CD4-positive, alpha-beta T cell treated with Interleukin-4 for 4 hours (primary cell): ENCODE data around the gene ALK.

Experiments used
- DNase-seq: peaks from one replicate; pipeline ENCODE4 v3.0.0-alpha.2; 2020

The ALK gene

DNA sequence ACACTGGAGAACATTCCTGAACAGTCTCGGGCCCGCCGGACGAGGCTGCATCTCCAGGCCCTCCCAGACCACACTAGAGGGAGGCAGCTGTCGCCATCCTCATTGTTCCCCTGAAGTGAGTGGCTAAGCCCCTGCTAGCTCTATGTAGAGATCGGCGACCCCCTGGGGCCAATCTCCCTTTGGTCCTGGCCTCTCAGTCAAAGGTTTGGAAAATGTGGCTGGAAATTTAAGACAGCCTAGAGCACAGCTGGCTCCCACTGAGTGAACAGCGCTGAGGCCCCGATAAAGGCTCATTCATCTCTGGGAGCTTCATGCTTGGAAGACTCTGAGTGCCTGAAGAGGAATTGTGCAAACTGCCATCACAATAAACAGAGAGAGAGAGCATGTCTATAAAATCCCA is 445.9 kb downstream of the ALK start:
- no peak for DNase-seq

DNA sequence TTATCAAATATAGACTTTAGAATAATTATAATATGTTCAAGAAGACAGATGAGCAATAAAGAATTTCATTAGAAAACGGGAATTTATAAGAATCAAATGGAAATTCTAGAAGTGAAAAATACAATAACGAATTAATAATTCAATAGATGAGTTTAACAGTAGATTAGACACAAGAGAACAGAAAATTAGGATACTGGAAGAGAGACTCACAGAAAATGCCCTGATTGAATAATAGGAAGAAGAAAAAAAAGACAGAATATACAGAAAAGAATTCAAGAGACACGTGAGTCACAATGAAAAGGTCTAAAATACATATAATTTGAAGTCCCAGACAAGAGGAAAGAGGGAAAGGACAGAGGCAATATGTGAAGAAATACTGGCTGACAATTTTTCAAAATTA is 451.4 kb downstream of the ALK start:
- no peak for DNase-seq

DNA sequence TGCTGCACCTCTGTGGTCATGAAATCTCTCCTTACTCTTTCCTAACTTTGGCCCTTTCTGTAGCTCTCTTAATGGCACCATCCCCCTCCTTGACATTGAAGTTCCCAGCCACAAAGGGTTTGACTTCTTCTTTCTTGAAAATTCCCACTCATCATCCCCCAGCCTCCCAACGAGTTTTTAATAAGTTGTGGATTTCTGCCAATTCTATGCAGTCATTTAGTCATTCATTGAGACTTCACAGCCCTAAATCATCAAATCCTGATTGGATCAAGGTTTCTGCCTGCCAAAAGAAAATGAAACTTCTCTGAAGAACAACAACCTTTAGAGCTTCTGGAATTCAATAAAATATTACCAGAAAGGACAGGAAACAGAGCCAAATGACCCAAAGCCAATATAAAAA is 451.9 kb downstream of the ALK start:
- no peak for DNase-seq

DNA sequence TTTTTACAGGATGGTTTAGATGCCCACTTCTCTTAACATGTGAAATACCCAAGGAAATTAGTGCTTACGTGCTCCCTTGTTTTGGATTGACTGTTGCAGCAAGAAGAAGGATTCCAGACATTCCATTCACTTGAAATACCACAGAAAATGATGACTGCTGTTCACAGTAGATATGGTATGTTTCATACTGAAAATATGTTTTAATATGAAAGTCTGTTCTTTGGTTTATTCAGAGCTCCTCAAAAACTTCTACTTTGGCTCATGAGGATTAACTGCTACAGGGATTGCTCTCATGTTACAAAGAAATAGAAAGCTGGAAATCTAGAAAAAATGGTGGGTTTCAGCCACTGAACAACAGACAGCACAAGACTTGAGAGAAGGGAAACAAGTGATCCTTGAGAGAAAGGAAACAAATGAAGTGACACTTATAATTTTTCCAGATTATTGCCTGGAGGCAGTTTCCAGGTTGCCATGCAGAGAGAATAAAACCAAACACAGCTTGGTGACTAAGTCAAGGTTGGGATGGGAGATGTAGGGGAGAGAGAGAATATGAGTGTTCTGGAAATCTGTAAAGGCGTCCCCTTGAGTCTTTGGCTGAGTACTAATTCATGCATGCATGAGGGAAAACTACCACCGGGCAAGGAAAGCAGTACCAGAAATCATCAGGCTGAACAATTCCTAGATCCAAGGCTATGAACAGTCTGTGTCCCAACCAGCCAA is 458.0 kb downstream of the ALK start:
- DNase-seq, result no peak

DNA sequence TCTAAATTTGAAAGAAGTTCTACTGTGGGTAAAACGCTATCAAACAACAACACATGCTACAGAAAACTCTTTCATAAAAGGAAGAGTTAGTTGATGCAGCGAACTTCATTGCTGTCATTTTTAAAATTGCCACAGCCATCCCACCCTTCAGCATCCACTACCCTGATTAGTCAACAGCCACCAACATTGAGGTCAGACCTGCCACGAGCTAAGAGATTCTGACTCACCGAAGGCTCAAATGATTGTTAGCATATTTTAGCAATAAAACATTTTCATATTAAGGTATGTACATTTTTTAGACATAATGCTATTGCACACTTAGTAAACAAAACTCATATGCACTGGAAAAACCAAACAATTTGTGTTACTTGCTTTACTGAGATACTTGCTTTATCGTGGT is 459.1 kb downstream of the ALK start:
- DNase-seq, result no peak

DNA sequence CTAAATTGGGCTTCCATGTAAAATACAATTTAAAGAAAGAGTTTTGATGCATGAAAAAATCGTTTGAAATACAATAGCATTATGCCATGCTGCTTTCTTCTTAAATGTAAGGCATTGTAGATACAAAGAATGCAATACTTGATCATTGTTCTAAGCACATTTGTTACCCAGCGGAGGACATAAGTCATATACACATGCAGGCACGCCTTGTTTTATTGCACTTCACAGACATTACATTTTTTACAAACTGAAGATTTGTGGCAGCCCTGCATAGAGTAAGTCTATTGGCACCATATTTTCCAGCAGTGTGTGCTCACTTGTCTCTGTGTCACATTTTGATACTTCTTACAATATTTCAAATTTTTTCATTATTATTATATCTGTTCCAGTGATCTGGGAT is 461.2 kb downstream of the ALK start:
- no peak for DNase-seq

DNA sequence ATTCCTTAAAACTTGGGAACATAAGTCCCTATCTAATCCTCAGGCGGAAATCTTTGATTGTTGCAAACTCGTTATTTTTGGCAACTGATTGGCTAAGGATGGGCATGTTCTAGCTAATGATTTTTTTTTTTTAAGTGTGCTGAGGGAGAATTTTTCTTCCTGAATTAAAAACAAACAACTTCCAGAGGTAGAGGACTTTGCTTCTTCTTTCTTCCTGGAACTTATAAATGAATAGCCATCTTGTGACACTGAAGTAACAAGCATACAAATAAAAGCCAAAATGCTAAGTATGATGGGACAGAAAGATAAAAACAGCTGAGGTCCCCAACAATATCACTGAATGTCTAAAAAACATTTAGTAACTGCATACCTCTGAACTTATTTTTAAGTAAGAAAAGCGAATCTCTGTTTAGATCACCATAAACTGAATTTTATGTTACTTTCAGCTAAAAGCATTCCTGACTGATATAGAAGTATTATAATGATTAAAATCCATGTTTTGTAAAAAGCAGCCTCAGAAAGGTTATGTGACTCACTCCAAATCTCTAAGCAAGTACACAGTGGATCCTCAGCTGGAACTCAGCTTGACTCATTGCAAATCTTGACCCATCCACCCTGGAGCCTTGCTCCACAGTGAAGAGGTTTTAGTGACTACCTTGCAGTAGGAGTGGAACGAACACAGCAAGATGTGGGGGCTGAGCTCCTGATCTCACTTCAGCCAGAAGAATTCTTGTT is 461.8 kb downstream of the ALK start:
- DNase-seq, result no peak

DNA sequence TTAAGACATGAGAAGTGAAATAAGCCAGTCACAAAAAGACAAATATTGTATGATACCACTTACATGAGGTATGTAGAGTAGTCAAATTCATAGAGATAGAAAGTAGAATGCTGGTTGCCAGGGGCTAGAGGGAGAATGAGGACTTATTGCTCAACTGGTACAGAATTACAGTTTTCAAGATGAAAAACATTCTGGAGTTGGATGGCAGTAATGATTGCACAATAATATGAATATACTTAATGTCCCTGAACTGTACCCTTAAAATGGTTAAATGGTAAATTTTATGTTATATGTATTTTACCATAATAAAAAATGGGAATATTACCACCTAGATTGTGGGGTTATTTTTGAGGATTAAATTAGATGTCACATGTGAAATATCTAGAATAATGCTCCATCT is 465.0 kb downstream of the ALK start:
- DNase-seq, result no peak

DNA sequence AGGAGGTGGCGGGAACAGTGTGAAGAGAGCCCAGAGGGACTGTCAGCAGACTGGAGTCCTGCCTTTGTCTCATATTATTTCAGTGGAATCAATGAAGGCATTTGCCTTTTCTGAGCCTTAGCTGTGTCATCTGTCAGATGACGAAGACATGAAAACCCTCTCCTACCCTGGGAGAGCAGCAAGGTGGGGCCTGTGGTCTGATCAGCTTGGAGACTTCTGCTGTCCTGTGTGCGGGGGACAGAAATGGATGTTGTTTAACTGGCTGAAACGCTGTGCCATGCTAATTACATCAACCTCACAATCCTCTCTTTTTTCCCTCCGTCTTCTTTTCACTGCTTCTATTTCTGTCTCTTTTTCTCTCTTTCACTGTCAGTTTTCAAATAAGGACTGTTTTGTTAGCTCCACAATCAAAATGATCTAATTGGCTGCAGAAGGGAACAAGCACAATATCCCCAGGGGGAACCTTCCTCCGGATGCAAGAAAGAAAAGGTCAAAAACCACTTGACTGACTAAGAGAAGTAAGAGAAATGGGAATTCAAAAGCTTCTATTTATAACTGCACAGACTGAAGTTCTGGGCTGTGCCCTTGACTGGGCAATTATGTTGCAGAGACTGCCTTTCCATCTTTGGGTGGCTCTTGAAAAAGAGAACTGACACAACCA is 466.1 kb downstream of the ALK start:
- no peak for DNase-seq

DNA sequence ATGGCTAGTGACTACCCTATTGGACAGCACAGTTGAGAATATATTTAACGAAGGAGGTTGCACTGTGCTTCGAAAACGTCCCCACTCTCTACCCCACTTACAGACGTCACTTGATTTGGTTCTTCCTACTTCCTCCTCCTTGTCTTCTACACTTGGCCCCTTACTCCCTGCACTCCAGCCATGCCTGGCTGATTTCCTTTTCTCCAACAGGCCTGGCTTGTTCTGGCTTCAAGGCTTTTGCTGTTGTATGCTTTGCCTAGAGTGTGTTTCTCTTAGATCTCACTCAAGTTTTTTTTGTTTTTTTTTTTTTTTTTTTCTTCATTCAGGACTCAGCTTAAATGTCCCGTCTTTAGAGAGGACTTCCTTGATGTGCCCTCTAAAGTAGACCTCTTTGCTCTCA is 469.4 kb downstream of the ALK start:
- DNase-seq, result no peak

DNA sequence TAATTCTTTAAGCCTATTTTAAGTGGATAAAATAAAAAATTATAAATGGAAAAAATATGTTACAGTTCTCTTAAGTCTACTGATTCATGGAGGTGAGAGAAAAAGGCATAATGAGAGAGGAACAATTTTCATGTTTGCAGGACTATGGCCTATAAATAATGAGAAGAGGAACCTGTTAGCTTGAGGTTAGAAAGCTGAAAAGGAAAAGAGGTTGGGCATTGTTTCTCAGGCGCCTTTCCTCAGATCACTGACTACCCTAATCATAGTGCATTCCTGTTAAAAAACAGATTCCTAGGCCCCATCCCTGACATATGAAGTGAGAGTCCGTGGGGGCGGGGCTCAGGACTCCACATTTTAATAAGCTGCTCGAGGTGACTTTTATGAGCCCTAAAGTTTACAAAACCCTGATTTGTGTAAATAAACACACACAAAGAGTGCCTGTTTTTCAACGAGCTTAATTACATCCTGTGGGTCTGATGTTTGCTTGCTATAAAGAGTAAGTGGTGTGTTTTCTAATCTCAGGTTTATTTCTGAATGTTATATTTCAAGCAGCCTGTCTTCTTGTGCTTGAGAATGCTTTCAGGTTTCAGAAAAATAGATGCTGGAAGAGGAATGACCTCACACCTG is 470.7 kb downstream of the ALK start:
- DNase-seq, result no peak

DNA sequence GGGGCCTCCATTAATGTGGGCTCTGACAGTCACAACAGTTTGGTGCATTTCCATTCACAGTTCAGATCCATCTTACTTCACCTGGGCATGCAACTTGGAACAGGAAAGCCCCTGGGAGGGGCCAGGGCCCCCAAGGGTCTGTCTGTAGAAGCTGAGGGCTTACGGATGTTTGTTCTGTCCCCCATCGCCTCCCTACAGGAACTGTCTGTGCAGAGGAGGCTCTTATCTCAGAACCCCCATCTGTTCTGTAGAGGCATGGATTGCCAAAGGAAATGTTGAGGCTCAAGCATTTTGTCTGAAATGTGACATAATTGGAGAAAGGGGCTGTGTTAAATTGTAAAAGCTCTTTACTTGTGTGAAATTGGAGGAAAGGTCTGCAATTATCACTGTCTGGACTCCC is 471.9 kb downstream of the ALK start:
- no peak for DNase-seq

DNA sequence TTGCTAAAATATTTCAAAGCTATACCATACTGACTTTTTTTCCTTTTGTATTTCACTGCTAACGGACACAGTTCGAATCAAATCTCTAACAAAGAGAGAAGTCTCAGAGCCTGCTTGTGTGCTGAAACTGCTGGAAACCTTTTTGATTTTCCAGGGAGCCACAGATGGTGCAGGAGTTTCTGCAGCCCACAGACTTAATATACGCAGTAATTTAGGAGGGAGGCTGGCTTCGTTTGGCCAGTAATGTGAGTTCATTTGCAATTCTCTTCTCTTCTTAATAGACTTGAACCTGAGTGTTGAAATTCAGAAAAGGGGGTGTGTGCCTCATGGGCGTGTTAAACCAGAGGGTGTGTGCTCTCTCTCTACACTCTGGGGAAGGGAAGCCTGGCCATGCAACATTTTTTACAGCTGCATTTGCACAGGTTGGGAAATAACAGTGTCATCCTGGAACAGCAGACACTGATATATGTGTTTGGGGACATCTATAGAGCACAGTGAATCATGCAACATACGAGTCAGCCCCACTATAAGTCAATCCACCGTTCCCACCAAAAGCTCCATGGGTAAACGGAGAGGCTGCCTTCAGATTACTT is 473.2 kb downstream of the ALK start:
- no peak for DNase-seq

DNA sequence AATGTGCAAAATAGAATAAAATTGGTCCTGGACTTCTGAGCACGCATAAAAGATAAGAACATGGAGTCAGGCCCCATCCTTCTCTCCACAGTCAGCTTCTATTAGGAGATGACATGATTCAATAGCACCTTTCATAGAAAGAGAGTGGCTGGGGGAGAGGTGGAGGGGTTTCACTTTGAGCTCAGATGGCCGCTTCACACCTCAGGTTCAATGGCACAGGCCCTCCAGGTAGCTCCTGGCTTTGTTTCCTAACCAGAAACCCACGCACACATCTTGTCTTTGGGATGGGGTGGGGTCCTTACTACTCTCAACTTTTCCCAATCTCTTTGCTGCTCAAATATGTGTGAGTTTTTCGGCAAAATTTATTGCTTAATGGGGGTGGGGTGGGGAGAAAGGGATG is 473.9 kb downstream of the ALK start:
- DNase-seq, result no peak

DNA sequence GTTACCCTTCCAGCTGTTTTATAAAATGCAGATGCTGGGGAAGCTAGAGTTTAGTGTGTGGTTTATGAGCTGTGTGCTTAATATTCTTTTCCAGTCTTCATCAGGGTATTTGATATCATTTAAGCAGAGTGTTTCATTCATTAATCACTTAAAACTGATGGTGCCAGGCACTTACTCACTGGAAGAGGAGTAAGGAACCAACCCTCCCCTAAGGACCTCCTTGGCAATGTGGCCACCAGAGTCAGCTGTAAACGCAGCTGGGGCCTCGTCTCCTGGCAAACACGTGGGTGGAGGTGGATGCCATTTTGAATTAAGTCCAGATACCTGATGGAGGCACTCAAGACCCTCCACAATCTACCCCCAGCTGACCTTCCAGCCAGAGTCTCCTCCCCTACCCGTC is 474.5 kb downstream of the ALK start:
- DNase-seq, result no peak

DNA sequence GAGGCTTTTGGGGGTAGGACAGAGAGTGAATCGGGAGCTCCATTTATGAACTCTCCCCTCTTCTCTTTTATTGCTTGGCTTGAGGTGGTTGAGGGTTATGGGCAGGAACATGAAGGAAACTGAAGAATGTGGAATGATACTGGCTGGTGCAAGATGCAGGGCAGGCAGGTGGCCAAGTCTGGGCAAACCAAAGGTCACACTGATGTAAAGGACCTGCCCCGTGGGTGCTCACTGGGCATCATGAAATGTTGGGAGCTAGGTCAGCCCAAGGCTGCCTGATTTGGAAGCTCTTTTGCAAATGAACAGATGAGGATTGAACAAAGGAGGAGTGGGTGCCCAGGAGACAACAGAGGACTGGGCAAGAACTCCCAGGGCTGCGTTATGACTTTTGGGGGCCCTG is 477.2 kb downstream of the ALK start:
- DNase-seq, result no peak

DNA sequence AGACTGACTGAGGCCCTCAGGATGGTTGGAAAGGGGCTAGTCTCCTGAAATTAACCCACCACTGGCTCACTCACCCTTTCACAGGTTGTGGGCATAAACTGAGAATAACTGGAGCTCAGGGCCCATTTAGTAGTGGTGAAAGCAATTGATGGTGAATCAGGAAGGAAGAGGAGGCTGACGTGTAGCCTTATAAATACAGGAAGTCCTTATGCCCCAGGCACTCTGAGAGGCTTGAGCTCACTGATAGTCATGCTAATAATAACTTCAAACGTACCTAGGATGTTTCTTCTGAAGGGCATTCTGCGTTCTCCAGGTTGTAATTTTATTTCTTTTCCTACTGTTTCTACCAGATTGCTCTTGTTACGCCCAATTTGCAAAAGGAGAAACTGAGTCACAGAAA is 477.8 kb downstream of the ALK start:
- DNase-seq, result no peak

DNA sequence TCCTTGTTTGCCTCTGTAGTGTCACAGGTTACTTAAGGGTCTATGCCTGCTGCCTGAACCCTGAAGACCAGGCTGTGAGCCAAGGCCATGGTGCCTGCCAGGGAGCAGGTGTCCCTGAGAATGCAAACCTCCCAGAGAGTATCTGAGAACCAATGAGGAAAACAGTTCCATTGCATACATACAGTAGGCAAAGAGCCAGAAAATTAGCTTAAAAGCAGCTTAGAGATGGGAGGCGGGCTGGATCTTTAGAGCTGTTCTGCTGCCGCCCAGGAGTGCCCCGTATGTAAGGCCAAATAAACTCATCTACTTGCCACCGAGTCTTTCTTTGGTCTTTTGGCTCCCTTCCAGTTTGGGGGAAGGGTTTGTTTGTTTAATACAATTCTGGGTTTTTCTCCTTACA is 478.2 kb downstream of the ALK start:
- no peak for DNase-seq

DNA sequence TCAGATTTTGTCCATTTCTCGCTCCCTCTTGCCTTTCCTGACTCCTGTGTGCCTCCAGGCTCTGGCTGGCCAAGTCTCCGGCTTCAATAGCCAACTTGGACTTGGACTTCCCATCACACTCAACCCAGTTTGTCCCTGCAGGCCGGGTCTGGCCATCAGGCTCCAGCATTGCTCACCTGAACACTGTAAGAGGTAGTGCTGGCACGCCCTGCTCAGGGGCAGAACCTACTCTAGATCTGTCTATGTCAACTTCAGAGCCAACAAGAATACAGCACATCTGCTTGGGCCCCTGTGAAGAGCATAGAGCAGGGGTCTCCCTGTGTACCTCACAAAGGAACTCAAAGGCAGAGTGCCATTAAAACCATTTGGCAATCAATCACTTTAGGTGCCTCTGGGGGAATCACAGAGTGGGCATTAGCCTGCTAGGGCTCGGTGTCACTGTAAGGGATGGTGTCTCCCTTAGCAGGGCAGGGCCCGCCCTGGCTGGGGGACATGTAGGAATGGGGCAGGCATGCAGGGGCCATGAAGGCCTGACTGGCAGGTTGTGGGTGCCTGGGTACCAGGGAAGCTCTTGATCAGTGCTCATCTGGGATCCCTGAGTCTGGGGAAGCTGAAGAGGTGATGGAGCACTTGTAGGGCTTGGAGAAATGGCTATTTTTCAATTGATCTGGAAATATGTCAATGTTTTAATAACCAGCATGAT is 480.3 kb downstream of the ALK start:
- DNase-seq, result no peak

DNA sequence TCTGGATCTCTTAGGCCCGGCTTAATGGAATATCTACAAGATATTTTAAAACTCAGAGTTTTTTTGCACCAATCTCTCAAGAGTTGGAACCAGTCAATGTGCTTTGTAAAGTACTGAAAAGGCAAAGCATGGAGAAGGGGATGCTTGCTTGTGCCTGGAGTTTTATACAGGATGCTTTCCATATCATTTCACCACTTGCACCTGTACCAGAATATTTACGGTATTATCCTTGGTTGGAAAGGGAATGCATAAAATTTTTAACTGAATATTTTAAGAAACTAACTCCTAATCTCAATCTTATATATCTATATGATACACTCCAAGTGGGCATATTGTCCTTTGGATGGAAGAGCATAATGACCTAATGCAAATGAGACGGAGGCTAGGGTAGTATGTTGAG is 487.5 kb downstream of the ALK start:
- no peak for DNase-seq

DNA sequence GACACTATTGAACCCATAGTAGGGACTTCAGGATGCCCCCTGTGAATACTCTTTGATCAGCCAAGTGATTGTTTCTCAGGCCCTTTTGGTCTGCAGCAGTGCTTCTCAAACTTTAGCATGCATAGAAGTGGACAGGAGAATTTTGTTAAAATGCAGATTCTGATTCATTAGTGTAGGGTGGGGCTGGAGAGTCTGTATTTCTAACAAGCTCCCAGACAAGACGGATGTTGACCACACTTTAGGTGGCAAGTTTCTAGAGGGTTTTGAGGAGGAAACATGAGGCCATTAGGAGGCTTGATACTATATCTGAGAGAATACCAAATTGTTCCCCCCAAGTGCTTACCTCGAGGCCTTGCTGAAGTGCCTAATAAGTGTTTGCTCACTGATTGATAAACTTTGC is 488.3 kb downstream of the ALK start:
- no peak for DNase-seq

DNA sequence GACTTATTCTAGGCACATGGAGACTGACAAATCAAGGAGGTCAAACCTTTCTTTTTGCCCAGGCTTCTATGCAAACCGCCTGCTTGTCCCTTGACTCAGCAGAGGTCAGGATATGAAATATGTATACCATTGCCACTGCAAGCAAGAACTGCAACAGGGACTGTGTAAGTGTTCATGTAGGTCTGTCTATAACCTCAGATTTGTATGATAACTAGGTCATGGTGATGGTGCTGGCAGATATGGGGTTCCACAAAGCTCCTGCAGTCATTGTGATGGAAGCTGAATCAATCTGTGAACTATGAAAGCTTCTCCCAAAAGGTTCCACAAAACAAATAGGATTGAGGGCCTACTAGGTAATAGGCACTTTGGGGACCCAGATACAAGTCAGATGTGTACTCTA is 489.9 kb downstream of the ALK start:
- DNase-seq, result no peak
